Heart left ventricle (tissue), 16 donors: ENCODE data around the gene VAMP5. TPM values are rescaled to one million over a fixed set of nuclear protein-coding genes. Genes with fewer than 3 reads are reported as not detected.

Experiments used
- ATAC-seq, 4 donors: fragments of 200-7000 bp; cut with Tn5 transposase; one replicate each; pipeline ENCODE4 v1.9.1; 2020 to 2022; ENCODE audit warnings: moderate library complexity in 4 of 4, mild to moderate bottlenecking in 3 of 4, moderate number of reproducible peaks in 1 of 4
- DNase-seq, 5 donors: peaks; one replicate each; pipeline ENCODE4 v3.0.0-alpha.2; 2020
- H3K27ac ChIP-seq, 12 donors: fragments of 200-600 bp; sonication (generic) in 4 of 12; one replicate each; pipeline versions ENCODE4 v1.5.0 to v1.8.0; 2016 to 2022; ENCODE audit warnings: mild to moderate bottlenecking in 2 of 12
- H3K27me3 ChIP-seq, 9 donors: fragments of 200-600 bp; sonication (generic) in 2 of 9; one replicate each; pipeline versions ENCODE4 v1.5.1 to v1.8.0; 2016 to 2022; ENCODE audit warnings: mild to moderate bottlenecking in 3 of 9
- H3K36me3 ChIP-seq, 9 donors: fragments of 200-600 bp; sonication (generic) in 2 of 9; one replicate each; pipeline versions ENCODE4 v1.5.0 to v1.8.0; 2018 to 2022; ENCODE audit warnings: mild to moderate bottlenecking in 2 of 9
- H3K4me1 ChIP-seq, 12 donors: fragments of 200-600 bp; sonication (generic) in 4 of 12; one replicate each; pipeline versions ENCODE4 v1.5.0 to v1.8.0; 2016 to 2022; ENCODE audit warnings: mild to moderate bottlenecking in 3 of 12
- H3K4me3 ChIP-seq, 12 donors: fragments of 200-600 bp; sonication (generic) in 4 of 12; one replicate each; pipeline versions ENCODE4 v1.5.0 to v1.8.0; 2017 to 2022; ENCODE audit warnings: mild to moderate bottlenecking in 9 of 12, moderate library complexity in 4 of 12
- H3K9me3 ChIP-seq, 12 donors: fragments of 200-600 bp; sonication (generic) in 4 of 12; one replicate each; pipeline versions ENCODE4 v1.5.0 to v1.8.0; 2016 to 2022; ENCODE audit warnings: mild to moderate bottlenecking in 1 of 12
- POLR2A ChIP-seq, 2 donors: fragments of 450-650 bp; IDR thresholded peaks; one replicate each; pipeline ENCODE4 v1.6.1; 2017; ENCODE audit warnings: antibody characterized with exemption in 2 of 2, mild to moderate bottlenecking in 2 of 2, moderate library complexity in 2 of 2
- WGBS, 4 donors: extraction: QIAGEN DNeasy Blood & Tissue Kit in 2 of 4; methylation state at CpG; one replicate each; pipeline versions ENCODE4 v1.1.5 to v1.1.7; 2013 to 2018; 5-methylcytosine and 5-hydroxymethylcytosine counted together
- intact Hi-C, 10 donors: fragments of 100-400 bp; cut with DNase I; formaldehyde crosslinking; loops; one replicate each; pipeline versions ENCODE4 v1.11.1 to v1.14.2; 2022
- polyA plus RNA-seq, 2 donors: library from polyadenylated mRNA; stranded (reverse); fragments of 200-250 nt; gene quantifications; one replicate each; pipeline ENCODE4 v1.2.3, GENCODE V29; 2013
- total RNA-seq, 9 donors: library from RNA; depleted of rRNA in 2 of 9; stranded (reverse); fragments of >200 nt in 2 of 9; fragmentation: NEBNext Ultra II Directional in 3 of 9; extraction: Animal tissue kit (Norgen Biotek cat#: 25700) in 3 of 9; gene quantifications; one replicate each; pipeline versions ENCODE4 v1.1.0 to v1.2.4, GENCODE V29; 2016 to 2023
- TF ChIP-seq, protein P1 (sequence below), 12 donors: fragments of 200-600 bp; sonication (generic) in 4 of 12; IDR thresholded peaks; one replicate each; pipeline versions ENCODE4 v1.5.0 to v1.8.0; 2018 to 2022; ENCODE audit warnings: antibody characterized with exemption in 12 of 12, mild to moderate bottlenecking in 5 of 12
- donor health status: ischemic (EF 13 %, LVEDD 7.1; RV severe dilation, severe dysfunction).
- donor health status: healthy with polysubstance abuse.
- donor health status: DM: no; HTN: yes; CAD: no.
- donor health status: DM: no; HTN: no; CAD: no.
- donor health status: ischemic (EF 25% LVEDD 6.9; RV normal size, moderate dysfunction).
- donor health status: ischemic (EF 25% LVEDD 5.7; RV mildly dilated, moderate dysfunction).
- donor health status: healthy.
- donor health status: DM: yes; HTN: yes; CAD: no.
- donor health status: ischemic (EF 35%, LVEDD 5.7; RV mildly dilated, moderate dysfunction).
- donor health status: nonischemic (EF 11% LVEDD 7.7; RV severe dilation, severe dysfunction).
- donor health status: DM: yes; HTN: yes; CAD: no.
- donor health status: PGD.
- donor health status: ischemic (EF 29% LVEDD 5.4; RV normal size, mild dysfunction).
- donor health status: nonischemic (EF 23%, LVEDD 6.1; RV moderate dilation, normal function).

Gene VAMP5
- total and polyA plus RNA-seq, 11 donors, result 21.0 to 186 (median 45.2) TPM

DNA sequence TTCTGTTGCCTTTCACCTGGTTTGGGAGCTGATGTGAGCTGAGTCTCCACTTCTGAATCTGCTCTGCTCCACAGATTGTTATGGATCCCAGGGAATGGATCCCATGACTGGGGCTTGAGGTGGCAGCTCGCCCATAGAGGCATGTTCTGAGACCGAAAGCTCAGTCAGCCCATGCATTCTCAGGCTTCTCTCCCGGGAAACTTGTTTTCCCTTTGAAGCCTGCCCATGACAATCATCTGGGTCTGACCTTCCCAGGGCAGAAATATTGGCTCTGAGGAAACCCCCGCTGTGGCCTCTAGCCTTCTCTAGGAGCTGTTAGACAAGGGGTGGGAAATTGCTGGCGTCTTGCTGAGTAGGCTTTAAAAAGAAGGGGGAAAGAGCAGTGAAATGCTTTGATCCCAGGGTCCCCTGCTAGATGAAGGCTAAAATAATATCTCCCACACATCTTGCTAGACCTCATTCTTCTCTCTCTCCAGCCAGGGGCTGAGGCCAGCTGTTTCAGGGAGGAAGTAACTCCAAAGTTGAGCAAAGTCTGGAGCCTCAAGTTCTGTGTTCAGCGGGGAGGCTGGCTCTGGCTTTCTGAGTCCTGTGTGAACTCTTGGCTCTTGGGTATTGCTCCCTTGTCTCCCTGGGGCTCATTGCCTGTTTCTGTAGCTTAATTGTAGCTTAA, 4.8 kb upstream of the VAMP5 start:
- peak in 2 of 5 donors; percentile 52 to 66 for DNase-seq
- intact Hi-C loops, result no loop called here
- H3K27me3 ChIP-seq, result no peaks in the 10 kb centered on the region
- peaks cover 0 to 11% (median 0%) of the 10 kb centered on the region in 9 donors for H3K36me3 ChIP-seq
- TF ChIP-seq, protein P1, sequence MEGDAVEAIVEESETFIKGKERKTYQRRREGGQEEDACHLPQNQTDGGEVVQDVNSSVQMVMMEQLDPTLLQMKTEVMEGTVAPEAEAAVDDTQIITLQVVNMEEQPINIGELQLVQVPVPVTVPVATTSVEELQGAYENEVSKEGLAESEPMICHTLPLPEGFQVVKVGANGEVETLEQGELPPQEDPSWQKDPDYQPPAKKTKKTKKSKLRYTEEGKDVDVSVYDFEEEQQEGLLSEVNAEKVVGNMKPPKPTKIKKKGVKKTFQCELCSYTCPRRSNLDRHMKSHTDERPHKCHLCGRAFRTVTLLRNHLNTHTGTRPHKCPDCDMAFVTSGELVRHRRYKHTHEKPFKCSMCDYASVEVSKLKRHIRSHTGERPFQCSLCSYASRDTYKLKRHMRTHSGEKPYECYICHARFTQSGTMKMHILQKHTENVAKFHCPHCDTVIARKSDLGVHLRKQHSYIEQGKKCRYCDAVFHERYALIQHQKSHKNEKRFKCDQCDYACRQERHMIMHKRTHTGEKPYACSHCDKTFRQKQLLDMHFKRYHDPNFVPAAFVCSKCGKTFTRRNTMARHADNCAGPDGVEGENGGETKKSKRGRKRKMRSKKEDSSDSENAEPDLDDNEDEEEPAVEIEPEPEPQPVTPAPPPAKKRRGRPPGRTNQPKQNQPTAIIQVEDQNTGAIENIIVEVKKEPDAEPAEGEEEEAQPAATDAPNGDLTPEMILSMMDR (IDR thresholded peaks at IDR 0.05), result no peak
- TF ChIP-seq POLR2A (IDR thresholded peaks at IDR 0.05), result no peak
- peak in 3 of 4 donors; percentile 27 to 51 (median 31) for ATAC-seq
- H3K4me3 ChIP-seq, result peak overlapping the region in 3 of 12 donors; percentile 50 to 60 (median 50)
- peaks cover 0 to 60% (median 25%) of the 10 kb centered on the region in 12 donors for H3K4me1 ChIP-seq
- WGBS, 4 donors, result 59 to 72% (median 62%) methylated on average over 6 of the region's 6 CpGs
- H3K9me3 ChIP-seq, result no peaks in the 10 kb centered on the region
- peak overlapping the region in 11 of 12 donors; percentile 8 to 90 (median 56) for H3K27ac ChIP-seq

DNA sequence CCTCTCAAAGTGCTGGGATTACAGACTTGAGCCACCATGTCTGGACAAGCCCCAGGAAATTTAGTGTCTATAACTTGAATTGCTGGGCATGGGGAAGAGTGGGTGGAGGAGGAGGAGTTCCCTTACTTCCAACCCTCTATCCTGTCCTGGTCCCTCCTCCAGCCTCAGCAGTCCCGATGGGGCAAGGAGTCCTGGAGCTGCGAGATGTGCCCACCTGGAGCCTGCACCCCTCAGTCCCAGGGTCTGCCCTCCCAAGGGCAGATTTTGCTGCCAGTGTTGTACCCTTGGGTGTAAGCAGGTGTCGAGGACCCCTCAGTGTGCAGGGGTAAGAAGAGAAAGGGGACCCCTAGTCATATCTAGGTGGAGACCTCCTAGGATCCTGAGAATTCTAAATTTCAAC, 4.0 kb upstream of the VAMP5 start:
- H3K27ac ChIP-seq, result peak overlapping the region in 7 of 12 donors; percentile 50 to 90 (median 64)
- TF ChIP-seq, protein P1 (IDR thresholded peaks at IDR 0.05), result no peak
- TF ChIP-seq POLR2A (IDR thresholded peaks at IDR 0.05), result no peak
- intact Hi-C loops, result no loop called here
- H3K4me1 ChIP-seq, result peaks cover 0 to 65% (median 33%) of the 10 kb centered on the region in 12 donors
- no peaks in the 10 kb centered on the region for H3K9me3 ChIP-seq
- H3K36me3 ChIP-seq, result peaks cover 0 to 11% (median 0%) of the 10 kb centered on the region in 9 donors
- WGBS, 4 donors, result 75 to 100% (median 86%) methylated on average over 2 to 3 of the region's 3 CpGs
- H3K4me3 ChIP-seq, result peak overlapping the region in 1 of 12 donors; percentile 60
- ATAC-seq, result no peak
- no peak for DNase-seq
- H3K27me3 ChIP-seq, result no peaks in the 10 kb centered on the region

DNA sequence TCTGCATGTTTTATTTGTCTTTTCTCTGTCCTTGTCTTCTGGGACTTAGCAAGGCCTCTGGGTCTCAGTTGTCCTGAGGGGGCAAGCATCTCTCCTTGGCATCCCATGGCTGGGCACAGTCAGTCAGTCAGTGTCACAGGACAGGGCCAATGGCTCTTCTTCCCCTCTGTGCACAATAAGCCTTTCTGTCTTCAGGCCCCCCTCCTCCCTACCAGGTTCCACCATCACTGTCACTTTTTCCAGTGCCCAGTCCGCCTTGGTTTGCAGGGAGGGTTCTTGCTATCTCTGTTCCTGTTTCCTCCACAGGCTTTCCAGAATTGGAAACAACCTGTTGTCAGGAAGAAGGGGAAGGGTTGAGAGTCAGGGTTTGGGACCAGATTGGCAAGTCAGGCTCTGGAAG, 1.7 kb upstream of the VAMP5 start:
- DNase-seq, result no peak
- 51 to 73% (median 61%) methylated on average over 1 of the region's 1 CpG for WGBS, 4 donors
- Histone ChIP-seq H3K9me3 (no peaks in the 10 kb centered on the region), H3K4me1 (peaks cover 7 to 81% (median 53%) of the 10 kb centered on the region in 12 donors), H3K36me3 (peaks cover 0 to 11% (median 0%) of the 10 kb centered on the region in 9 donors), H3K27ac (peak overlapping the region in 1 of 12 donors; percentile 97), H3K27me3 (no peaks in the 10 kb centered on the region), H3K4me3 (no peak overlapping the region)
- intact Hi-C loops, result no loop called here
- ATAC-seq, result no peak
- TF ChIP-seq, protein P1 (IDR thresholded peaks at IDR 0.05), result no peak

DNA sequence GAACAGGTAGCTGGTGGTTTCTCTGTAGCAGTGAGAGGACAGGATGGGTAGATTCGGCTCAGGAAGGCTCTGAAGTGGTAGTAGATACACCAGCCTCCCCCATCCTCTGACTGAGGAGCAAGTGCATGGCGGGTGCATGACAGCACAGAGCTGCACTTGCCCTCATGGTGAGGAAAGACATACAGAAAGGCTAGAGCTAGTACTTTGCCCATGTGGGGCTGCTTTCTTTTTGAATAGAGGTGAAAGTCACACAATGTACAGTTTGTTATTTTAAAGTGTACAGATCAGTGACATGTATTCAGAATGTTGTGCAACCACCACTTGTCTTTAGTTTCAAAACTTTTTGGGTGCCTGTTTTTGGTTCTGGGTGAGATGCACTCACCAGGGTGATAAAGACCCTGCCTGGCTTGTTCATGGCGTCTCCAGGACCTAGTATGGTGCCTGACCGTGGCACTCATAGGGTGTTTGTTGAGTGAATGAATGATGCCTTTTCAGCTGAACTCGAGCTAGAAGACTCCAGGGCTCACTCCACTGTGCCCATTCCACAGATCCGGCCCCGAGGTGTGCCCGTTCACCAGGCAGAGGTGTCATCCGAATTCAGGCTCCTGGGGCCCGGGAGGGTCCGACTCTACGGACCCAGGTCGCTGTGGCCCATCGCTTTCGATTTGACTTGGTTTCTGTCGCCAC, 421 bp upstream of the VAMP5 start:
- 26 to 33% (median 29%) methylated on average over 13 to 16 of the region's 16 CpGs for WGBS, 4 donors
- no peak for ATAC-seq
- Histone ChIP-seq H3K27me3 (no peaks in the 10 kb centered on the region), H3K4me3 (peak overlapping the region; percentile 50 to 90 (median 74)), H3K9me3 (no peaks in the 10 kb centered on the region), H3K27ac (peak overlapping the region; percentile 87 to 97 (median 94)), H3K4me1 (peaks cover 7 to 89% (median 55%) of the 10 kb centered on the region in 12 donors), H3K36me3 (peaks cover 0 to 11% (median 0%) of the 10 kb centered on the region in 9 donors)
- TF ChIP-seq POLR2A (IDR thresholded peaks at IDR 0.05), result no peak
- TF ChIP-seq, protein P1 (IDR thresholded peaks at IDR 0.05), result no peak
- intact Hi-C loops, result no loop called here
- DNase-seq, result no peak
